Skeletal muscle satellite cell (primary cell): ENCODE measurements around the gene PDE6H.

ENCODE experiments used
- H3K27me3 ChIP-seq: 2 replicates; pipeline ENCODE4 v1.7.0; 2013; ENCODE audit warnings: low read length; ENCODE audit not compliant: control insufficient read depth, insufficient read depth
- H3K36me3 ChIP-seq: 2 replicates; pipeline ENCODE4 v1.7.0; 2013; ENCODE audit warnings: mild to moderate bottlenecking, control low read depth, low read length; ENCODE audit not compliant: insufficient read depth
- H3K4me1 ChIP-seq: 2 replicates; pipeline ENCODE4 v1.7.0; 2013; ENCODE audit warnings: low read length; ENCODE audit not compliant: control insufficient read depth, insufficient read depth
- H3K4me2 ChIP-seq: 2 replicates; pipeline ENCODE4 v1.7.0; 2013; ENCODE audit warnings: mild to moderate bottlenecking, low read length
- H3K4me3 ChIP-seq: 2 replicates; pipeline ENCODE4 v1.7.0; 2013; ENCODE audit warnings: low read length
- H3K9ac ChIP-seq: 2 replicates; pipeline ENCODE4 v1.7.0; 2013; ENCODE audit warnings: mild to moderate bottlenecking, low read depth, low read length, moderate library complexity
- H3K9me3 ChIP-seq: replicated peaks from 2 replicates; pipeline ENCODE4 v1.7.0; 2013; ENCODE audit warnings: mild to moderate bottlenecking, control low read depth, low read length

Gene PDE6H

GRCh38 chr12:14993117-14993516, 20.3 kb downstream of the PDE6H start:
- H3K4me1 ChIP-seq, result peaks cover 16% of the 10 kb centered on the region
- H3K9ac ChIP-seq, result no peak overlapping the region
- no peak overlapping the region for H3K4me2 ChIP-seq
- no peaks in the 10 kb centered on the region for H3K9me3 ChIP-seq
- no peak overlapping the region for H3K4me3 ChIP-seq
- no peaks in the 10 kb centered on the region for H3K36me3 ChIP-seq
- H3K27me3 ChIP-seq, result no peaks in the 10 kb centered on the region

DNA sequence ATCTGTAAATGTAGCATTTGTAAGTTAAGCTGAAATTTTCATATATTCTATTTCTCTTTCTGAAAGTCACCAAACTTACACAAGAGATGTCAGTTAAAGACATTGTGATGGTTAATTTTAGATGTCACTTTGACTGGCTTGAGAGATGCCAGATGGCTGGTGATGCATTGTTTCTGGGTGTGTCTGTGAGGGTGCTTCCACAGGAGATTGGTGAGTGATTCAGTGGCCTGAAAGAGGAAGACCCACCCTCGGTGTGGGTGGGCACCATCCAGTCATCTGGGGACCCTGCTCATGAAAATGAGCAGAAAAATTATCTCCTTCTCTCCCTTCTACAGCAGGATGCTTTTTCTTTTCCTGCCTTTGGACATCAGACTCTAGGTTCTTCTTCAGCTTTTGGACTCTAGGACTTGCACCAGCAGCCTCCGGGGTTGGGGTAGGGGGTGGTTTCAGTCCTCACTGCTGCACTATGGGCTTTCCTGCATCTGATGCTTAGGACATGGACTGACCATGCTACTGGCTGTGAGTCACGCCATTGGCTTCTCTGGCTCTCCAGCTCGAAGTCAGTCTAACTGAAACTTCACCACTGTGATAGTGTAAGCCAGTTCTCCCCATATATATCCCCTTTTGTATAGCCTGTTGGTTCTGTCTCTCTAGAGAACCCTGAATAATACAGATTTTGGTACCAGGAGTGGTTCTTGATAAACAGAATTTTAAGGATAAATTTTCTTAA, 20.9 kb downstream of the PDE6H start:
- Histone ChIP-seq H3K36me3 (no peaks in the 10 kb centered on the region), H3K27me3 (no peaks in the 10 kb centered on the region), H3K9me3 (no peaks in the 10 kb centered on the region), H3K4me2 (no peak overlapping the region), H3K4me1 (peaks cover 16% of the 10 kb centered on the region), H3K4me3 (no peak overlapping the region), H3K9ac (no peak overlapping the region)

DNA sequence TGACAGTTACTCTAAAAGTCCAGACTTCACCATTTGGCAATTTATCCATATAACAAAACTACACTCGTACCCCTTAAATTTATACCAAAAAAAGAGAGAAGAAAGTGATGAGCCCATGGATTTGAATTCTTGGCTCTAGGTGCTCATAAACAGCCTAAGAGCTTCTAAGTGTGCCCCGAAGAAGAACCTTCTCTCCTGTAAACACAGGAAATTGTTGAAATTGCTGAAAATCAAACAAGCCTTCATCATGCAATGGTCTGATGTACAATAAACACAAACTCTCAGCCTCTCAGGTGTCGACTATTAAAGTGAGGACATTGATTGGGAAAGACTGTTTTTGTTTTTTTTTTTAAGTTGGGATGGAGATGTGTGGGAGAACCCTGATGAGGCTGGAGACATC, 21.8 kb downstream of the PDE6H start:
- peaks cover 24% of the 10 kb centered on the region for H3K4me1 ChIP-seq
- no peaks in the 10 kb centered on the region for H3K36me3 ChIP-seq
- no peak overlapping the region for H3K4me3 ChIP-seq
- H3K27me3 ChIP-seq, result no peaks in the 10 kb centered on the region
- H3K9ac ChIP-seq, result no peak overlapping the region
- no peaks in the 10 kb centered on the region for H3K9me3 ChIP-seq
- H3K4me2 ChIP-seq, result no peak overlapping the region

DNA sequence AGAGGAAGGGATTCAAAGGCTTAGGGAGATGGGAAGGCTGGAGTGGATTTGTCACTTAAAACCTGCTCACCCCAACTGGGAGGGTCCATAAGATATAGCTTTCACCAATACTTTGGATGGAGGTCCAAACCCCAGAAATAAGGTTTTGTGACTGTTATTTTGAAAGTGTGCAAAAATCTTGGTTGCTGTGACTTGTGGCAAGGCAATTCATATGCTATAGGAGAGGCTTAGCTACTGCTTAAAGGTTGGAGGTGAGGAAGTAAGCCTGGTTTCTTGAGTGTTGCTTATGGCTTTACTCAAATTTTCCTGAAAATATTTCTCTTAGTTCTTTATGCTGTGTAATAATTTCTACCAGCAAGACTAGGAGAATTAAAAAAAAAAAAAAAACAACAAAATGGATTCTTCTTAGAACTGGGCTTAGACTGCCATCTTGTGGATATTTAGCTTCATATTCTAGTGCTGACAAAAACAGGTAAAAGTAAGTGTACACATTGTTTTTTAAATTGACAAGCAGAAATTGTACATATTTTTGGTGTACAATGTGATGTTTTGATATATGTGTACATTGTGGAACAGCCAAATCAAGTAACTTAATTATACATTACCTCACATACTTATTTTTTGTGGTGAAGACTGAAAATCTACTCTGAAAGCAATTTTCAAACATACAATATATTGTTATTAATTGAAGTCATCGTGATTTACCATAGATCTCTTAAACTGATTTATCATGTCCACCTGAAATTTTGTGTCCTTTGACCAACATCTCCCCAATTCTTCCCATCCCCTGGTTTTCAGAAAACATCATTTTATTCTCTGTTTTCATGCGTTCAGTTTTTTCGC, 23.0 kb downstream of the PDE6H start:
- H3K4me1 ChIP-seq, result peaks cover 29% of the 10 kb centered on the region
- no peaks in the 10 kb centered on the region for H3K36me3 ChIP-seq
- no peak overlapping the region for H3K4me2 ChIP-seq
- H3K9me3 ChIP-seq, result no peaks in the 10 kb centered on the region
- H3K27me3 ChIP-seq, result no peaks in the 10 kb centered on the region
- no peak overlapping the region for H3K9ac ChIP-seq
- no peak overlapping the region for H3K4me3 ChIP-seq

GRCh38 chr12:14997998-14998397, 25.2 kb downstream of the PDE6H start:
- H3K4me2 ChIP-seq, result no peak overlapping the region
- H3K9ac ChIP-seq, result no peak overlapping the region
- H3K36me3 ChIP-seq, result no peaks in the 10 kb centered on the region
- H3K27me3 ChIP-seq, result no peaks in the 10 kb centered on the region
- H3K4me3 ChIP-seq, result no peak overlapping the region
- H3K9me3 ChIP-seq, result no peaks in the 10 kb centered on the region
- peaks cover 42% of the 10 kb centered on the region for H3K4me1 ChIP-seq

DNA sequence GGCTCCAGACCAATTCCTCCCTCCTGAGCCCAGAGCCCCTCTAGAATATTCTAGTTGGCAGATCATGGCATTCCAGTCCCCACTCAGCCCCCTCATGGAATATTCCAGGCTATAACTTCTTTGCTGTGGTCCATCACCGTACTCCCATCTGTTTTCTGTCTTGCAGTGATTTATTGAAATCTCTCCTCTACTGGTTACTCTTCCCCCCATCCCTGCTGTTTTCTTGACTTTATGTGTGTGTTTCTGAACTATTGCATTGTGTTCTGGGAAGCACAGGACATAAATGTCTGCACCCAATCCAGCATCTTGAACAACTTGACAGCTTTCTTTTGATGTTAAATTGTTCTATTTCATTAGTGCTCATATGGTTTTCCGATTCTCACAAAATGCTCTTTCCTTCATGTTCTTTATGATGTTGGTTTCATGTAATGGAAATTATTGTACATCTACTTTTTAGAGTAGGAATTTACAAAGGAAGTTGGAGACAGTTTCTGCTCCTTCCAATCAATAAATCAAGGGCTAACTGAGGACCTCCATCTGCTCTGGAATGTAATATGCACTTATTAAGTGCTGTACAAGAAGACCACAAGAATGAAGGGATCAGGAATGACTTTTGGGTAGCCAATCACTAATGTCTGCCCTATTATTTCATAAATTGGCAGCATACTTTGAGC, 26.3 kb downstream of the PDE6H start:
- Histone ChIP-seq H3K4me2 (no peak overlapping the region), H3K27me3 (no peaks in the 10 kb centered on the region), H3K9me3 (no peaks in the 10 kb centered on the region), H3K9ac (no peak overlapping the region), H3K4me3 (no peak overlapping the region), H3K4me1 (peaks cover 35% of the 10 kb centered on the region), H3K36me3 (no peaks in the 10 kb centered on the region)

DNA sequence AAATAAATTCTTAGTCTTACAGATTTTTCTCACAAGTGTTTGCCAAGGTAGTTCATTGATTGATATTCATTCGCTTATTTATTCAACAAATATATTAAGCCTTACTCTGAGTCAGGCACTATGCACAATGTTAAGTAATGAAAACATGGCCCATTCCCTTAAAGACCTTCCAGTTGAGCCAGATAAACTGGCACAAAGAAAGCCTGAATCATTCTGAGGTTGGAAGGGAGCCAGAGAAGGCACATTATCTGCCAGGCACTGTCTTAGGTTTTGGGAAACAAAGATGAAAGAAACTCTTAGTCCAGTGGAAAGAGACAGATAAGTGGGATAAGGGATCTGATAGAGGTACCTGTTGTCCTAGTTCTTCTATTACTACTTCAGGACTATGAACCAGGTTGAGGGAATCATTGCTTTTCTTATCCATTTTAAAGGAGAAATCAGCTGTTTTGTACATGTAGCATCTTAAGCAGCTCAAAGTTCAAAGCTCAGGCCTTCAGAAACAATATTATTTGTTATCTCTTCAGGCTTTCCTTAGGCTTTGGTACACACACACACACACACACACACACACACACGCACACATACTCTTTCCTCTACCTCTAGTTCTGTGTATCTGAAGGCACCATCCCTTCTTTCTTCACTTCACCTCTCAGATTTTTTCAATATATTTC, 27.0 kb downstream of the PDE6H start:
- Histone ChIP-seq H3K4me3 (no peak overlapping the region), H3K27me3 (no peaks in the 10 kb centered on the region), H3K4me2 (no peak overlapping the region), H3K9ac (no peak overlapping the region), H3K9me3 (no peaks in the 10 kb centered on the region), H3K4me1 (peaks cover 28% of the 10 kb centered on the region), H3K36me3 (no peaks in the 10 kb centered on the region)

DNA sequence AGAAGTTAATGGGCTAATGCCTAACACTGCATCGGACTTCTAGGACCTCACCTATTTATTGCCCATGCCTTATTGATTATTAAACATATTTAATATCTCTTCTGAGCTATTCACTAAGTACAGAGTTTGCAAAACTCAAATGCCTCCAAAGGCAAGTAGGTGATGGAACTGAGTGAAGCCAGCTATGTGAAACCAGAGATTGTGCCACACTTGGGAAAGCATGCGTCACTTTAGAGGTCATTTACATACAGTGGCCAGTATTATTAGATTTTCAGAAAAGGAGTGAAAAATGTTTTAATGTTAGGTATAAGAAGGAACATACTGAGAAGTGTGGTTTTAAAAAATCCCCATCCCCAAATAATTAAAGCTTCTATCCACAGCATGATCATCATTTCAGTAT, 27.7 kb downstream of the PDE6H start:
- Histone ChIP-seq H3K27me3 (no peaks in the 10 kb centered on the region), H3K9ac (no peak overlapping the region), H3K4me3 (no peak overlapping the region), H3K9me3 (no peaks in the 10 kb centered on the region), H3K4me1 (peaks cover 26% of the 10 kb centered on the region), H3K4me2 (no peak overlapping the region), H3K36me3 (no peaks in the 10 kb centered on the region)

DNA sequence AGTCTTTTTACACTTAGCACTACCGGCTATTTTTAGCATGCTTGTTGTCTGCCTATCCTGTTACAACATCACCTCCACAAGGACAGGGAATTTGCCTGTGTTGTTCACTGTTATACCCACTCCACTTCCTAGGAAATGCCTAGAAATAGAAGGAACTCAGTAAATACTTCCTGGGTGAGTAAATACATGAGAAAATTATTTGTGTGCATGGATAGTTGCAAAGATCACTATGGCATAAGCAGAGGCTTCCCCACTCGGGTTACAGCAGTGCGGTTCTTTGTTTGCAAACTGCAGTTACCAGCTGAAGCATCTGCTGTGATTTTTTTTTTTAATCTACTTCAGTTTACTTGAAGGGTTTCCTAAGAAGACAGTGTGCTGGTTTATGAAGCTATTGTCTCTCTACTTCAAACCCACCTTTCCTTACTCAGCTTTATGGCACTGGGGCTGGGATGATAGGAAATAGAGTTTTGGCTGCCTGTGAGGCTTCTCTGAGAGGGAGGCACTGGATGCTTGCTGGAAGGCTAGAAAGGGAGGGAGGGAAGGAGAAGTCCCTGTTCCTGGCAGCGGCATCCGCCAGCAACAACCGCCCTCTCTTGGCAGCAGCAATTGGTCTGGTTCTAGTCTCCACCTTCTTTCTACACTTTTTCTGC, 29.0 kb downstream of the PDE6H start:
- H3K27me3 ChIP-seq, result no peaks in the 10 kb centered on the region
- peaks cover 26% of the 10 kb centered on the region for H3K4me1 ChIP-seq
- no peaks in the 10 kb centered on the region for H3K9me3 ChIP-seq
- H3K4me3 ChIP-seq, result peak overlapping the region; percentile 32
- no peaks in the 10 kb centered on the region for H3K36me3 ChIP-seq
- peak overlapping the region; percentile 71 for H3K4me2 ChIP-seq
- H3K9ac ChIP-seq, result no peak overlapping the region

DNA sequence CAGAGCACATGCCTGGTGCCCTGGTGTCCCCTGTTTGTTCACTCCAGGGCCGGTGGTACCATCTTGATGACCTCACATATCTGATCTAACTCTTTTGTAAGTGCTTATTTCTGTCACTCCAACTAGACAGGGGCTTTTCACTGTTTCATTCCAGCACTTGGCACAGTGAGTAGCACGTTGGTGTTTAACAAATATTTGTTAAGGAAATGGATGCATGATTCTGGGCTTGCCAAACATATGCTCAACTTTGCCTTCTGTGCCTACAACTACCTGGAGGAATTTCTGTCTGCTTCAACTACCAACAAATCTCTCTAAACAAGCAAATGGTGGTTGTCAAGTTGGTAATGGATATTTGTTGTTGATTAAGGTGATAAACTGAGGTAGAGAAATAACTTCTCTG, 31.6 kb downstream of the PDE6H start:
- Histone ChIP-seq H3K9me3 (no peaks in the 10 kb centered on the region), H3K9ac (no peak overlapping the region), H3K4me1 (peaks cover 20% of the 10 kb centered on the region), H3K27me3 (peaks cover 6% of the 10 kb centered on the region), H3K36me3 (no peaks in the 10 kb centered on the region), H3K4me2 (no peak overlapping the region), H3K4me3 (no peak overlapping the region)

DNA sequence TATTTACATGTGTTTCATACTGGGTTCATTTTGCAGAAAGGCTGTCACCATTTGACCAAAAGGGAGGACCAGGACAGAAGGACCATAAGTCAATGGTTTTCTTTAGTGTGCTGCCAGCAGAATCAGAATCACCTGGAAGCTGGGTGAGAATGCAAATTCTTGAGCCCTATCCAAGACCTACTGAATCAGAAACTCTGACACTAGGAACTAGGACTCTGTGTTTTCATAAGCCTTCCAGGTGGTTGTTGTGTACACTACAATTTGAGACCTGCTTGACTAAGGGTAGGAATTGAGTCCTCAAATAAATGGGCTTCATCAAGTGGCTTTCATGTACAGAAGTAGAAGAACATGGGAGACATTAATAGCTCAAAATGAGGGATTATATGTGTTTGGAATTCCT, 32.2 kb downstream of the PDE6H start:
- H3K36me3 ChIP-seq, result no peaks in the 10 kb centered on the region
- no peak overlapping the region for H3K4me3 ChIP-seq
- no peak overlapping the region for H3K9ac ChIP-seq
- H3K27me3 ChIP-seq, result peaks cover 6% of the 10 kb centered on the region
- peaks cover 14% of the 10 kb centered on the region for H3K4me1 ChIP-seq
- H3K9me3 ChIP-seq, result no peaks in the 10 kb centered on the region
- H3K4me2 ChIP-seq, result no peak overlapping the region
